Activated CD8-positive, alpha-beta memory T cell treated with anti-CD3 and anti-CD28 coated beads, Interleukin-2, amount 50 U/mL, for 24 hours (primary cell): ENCODE results near the gene KCNK10.

Experiments used
- DNase-seq: peaks from one replicate; pipeline ENCODE4 v3.0.0-alpha.2; 2020; ENCODE audit errors: extremely low read depth

KCNK10 gene

GRCh38 chr14:88185843-88186242 is 137.2 kb downstream of the KCNK10 start:
- no peak for DNase-seq

GRCh38 chr14:88184956-88185355 is 138.1 kb downstream of the KCNK10 start:
- DNase-seq: no peak

- DNase-seq: no peak
Observed at GRCh38 chr14:88181072-88181471, 142.0 kb downstream of the KCNK10 start.

GRCh38 chr14:88179716-88180115 is 143.4 kb downstream of the KCNK10 start:
- no peak for DNase-seq

GRCh38 chr14:88170333-88170732 is 152.7 kb downstream of the KCNK10 start:
- DNase-seq: no peak

- peak; percentile 12 for DNase-seq
Observed at GRCh38 chr14:88168498-88169165, 154.4 kb downstream of the KCNK10 start.

GRCh38 chr14:88168025-88168424 is 155.0 kb downstream of the KCNK10 start:
- DNase-seq: no peak

GRCh38 chr14:88166616-88167015 is 156.5 kb downstream of the KCNK10 start:
- no peak for DNase-seq

- no peak for DNase-seq
Observed at GRCh38 chr14:88164906-88165534, 158.0 kb downstream of the KCNK10 start.

- DNase-seq: no peak
Observed at GRCh38 chr14:88163731-88164255, 159.3 kb downstream of the KCNK10 start.

GRCh38 chr14:88156127-88156526 is 166.9 kb downstream of the KCNK10 start:
- no peak for DNase-seq

- DNase-seq: no peak
Observed at GRCh38 chr14:88154926-88155325, 168.1 kb downstream of the KCNK10 start.

GRCh38 chr14:88154321-88154720 is 168.7 kb downstream of the KCNK10 start:
- DNase-seq: no peak

GRCh38 chr14:88146881-88147649 is 176.0 kb downstream of the KCNK10 start:
- no peak for DNase-seq

GRCh38 chr14:88143810-88144209 is 179.3 kb downstream of the KCNK10 start:
- DNase-seq: no peak

GRCh38 chr14:88142997-88143396 is 180.1 kb downstream of the KCNK10 start:
- no peak for DNase-seq

- no peak for DNase-seq
Observed at GRCh38 chr14:88140874-88141273, 182.2 kb downstream of the KCNK10 start.

GRCh38 chr14:88137327-88137726 is 185.7 kb downstream of the KCNK10 start:
- DNase-seq: no peak
